Nephron progenitor cell (in vitro differentiated cells): ENCODE data around the gene NOC2L.

ENCODE experiments used
- DNase-seq: peaks from one replicate; pipeline ENCODE4 v3.0.0; 2021
- H3K27ac Mint-ChIP-seq: 2 replicates; pipeline ENCODE4 v1.8.0; 2021; ENCODE audit warnings: mild to moderate bottlenecking, moderate library complexity, mixed read lengths
- H3K27me3 Mint-ChIP-seq: 2 replicates; pipeline ENCODE4 v1.8.0; 2021; ENCODE audit warnings: mild to moderate bottlenecking, low read depth, mixed read lengths; ENCODE audit not compliant: poor library complexity
- H3K36me3 Mint-ChIP-seq: 2 replicates; pipeline ENCODE4 v1.8.0; 2021; ENCODE audit warnings: low read depth, mixed read lengths
- H3K4me1 Mint-ChIP-seq: 2 replicates; pipeline ENCODE4 v1.8.0; 2021; ENCODE audit warnings: mixed read lengths
- H3K4me3 Mint-ChIP-seq: 2 replicates; pipeline ENCODE4 v1.8.0; 2021; ENCODE audit warnings: mild to moderate bottlenecking, moderate library complexity, mixed read lengths
- H3K9me3 Mint-ChIP-seq: 2 replicates; pipeline ENCODE4 v1.8.0; 2021; ENCODE audit warnings: mild to moderate bottlenecking, moderate library complexity, mixed read lengths
- TF ChIP-seq, protein P1 (sequence below): fragments of 200-600 bp; sonication (generic); IDR thresholded peaks from 2 replicates; pipeline ENCODE4 v1.5.0; 2021; ENCODE audit warnings: antibody characterized with exemption

The NOC2L gene

GRCh38 chr1:959731-960362 is 791 bp upstream of the NOC2L start:
- Mint-ChIP-seq H3K4me1 (peaks cover 16% of the 10 kb centered on the region), H3K27me3 (peaks cover 30% of the 10 kb centered on the region), H3K36me3 (peaks cover 13% of the 10 kb centered on the region), H3K9me3 (no peaks in the 10 kb centered on the region), H3K27ac (no peak overlapping the region), H3K4me3 (peak overlapping the region; percentile 71)
- TF ChIP-seq, protein P1, sequence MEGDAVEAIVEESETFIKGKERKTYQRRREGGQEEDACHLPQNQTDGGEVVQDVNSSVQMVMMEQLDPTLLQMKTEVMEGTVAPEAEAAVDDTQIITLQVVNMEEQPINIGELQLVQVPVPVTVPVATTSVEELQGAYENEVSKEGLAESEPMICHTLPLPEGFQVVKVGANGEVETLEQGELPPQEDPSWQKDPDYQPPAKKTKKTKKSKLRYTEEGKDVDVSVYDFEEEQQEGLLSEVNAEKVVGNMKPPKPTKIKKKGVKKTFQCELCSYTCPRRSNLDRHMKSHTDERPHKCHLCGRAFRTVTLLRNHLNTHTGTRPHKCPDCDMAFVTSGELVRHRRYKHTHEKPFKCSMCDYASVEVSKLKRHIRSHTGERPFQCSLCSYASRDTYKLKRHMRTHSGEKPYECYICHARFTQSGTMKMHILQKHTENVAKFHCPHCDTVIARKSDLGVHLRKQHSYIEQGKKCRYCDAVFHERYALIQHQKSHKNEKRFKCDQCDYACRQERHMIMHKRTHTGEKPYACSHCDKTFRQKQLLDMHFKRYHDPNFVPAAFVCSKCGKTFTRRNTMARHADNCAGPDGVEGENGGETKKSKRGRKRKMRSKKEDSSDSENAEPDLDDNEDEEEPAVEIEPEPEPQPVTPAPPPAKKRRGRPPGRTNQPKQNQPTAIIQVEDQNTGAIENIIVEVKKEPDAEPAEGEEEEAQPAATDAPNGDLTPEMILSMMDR: no peak
- no peak for DNase-seq

DNA sequence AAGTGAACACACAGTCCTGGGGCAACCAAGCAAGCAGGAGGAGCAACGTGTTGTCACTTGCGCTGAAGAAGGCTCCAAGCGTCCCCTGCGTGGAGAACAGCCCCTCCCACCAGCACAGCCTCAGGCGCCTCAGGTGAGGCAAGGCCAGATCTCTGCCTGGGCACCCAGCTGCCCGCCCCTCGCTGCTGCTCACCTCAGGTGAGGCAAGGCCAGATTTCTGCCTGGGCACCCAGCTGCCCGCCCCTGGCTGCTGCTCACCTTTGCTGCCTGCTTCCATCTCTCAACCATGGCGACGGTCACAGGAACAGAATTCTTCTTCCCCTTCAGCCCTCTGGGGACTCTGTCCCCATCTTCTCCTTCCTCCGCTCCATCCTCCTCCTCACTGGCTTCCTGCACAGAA is 2.4 kb downstream of the NOC2L start:
- DNase-seq: no peak
- Mint-ChIP-seq H3K27ac (no peak overlapping the region), H3K27me3 (peaks cover 19% of the 10 kb centered on the region), H3K4me1 (peaks cover 17% of the 10 kb centered on the region), H3K36me3 (peaks cover 23% of the 10 kb centered on the region), H3K9me3 (no peaks in the 10 kb centered on the region), H3K4me3 (no peak overlapping the region)
- TF ChIP-seq, protein P1: no peak

GRCh38 chr1:955474-955873 is 3.6 kb downstream of the NOC2L start:
- no peak for DNase-seq
- Mint-ChIP-seq H3K9me3 (no peaks in the 10 kb centered on the region), H3K4me3 (no peak overlapping the region)

DNA sequence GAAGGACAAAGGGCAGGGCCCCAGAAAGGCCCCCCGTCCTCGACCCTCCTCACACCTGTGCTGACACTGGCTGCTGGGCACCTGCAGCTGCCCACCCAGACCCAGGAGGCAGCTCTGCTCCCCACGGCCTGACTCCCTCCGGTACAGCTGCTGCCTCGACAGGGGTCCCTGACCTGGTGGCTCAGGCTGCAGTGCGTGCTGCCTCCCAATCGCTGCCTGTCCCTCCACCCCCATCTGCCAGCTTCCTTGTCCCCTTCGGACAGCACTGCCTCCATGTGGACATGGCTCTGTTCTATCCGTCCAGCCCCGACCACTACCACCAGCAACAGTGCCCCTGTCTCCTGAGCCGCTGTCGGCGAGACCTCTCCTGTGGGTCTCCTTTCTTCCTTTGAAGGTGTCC is 4.1 kb downstream of the NOC2L start:
- Mint-ChIP-seq H3K36me3 (peaks cover 37% of the 10 kb centered on the region), H3K4me3 (no peak overlapping the region), H3K4me1 (peaks cover 21% of the 10 kb centered on the region), H3K9me3 (no peaks in the 10 kb centered on the region), H3K27ac (no peak overlapping the region), H3K27me3 (peaks cover 10% of the 10 kb centered on the region)
- no peak for DNase-seq
- TF ChIP-seq, protein P1: no peak

More at GRCh38 chr1:955474-955873, 3.6 kb downstream of the NOC2L start:
- peaks cover 32% of the 10 kb centered on the region for H3K36me3 Mint-ChIP-seq
- TF ChIP-seq, protein P1: no peak
- peaks cover 15% of the 10 kb centered on the region for H3K27me3 Mint-ChIP-seq
- H3K27ac Mint-ChIP-seq: no peak overlapping the region
- H3K4me1 Mint-ChIP-seq: peaks cover 21% of the 10 kb centered on the region

GRCh38 chr1:953524-954320 is 5.3 kb downstream of the NOC2L start:
- peaks cover 48% of the 10 kb centered on the region for H3K36me3 Mint-ChIP-seq
- peaks cover 20% of the 10 kb centered on the region for H3K4me1 Mint-ChIP-seq
- peaks cover 3% of the 10 kb centered on the region for H3K27me3 Mint-ChIP-seq
- TF ChIP-seq, protein P1: no peak
- H3K27ac Mint-ChIP-seq: no peak overlapping the region
- H3K9me3 Mint-ChIP-seq: no peaks in the 10 kb centered on the region
- DNase-seq: no peak
- H3K4me3 Mint-ChIP-seq: no peak overlapping the region
